H9 (cell line): ENCODE measurements around the gene FN1. TPM values are rescaled to one million over a fixed set of nuclear protein-coding genes. Genes with fewer than 3 reads are reported as not detected.

Experiments
- DNase-seq: peaks from one replicate; pipeline ENCODE4 v3.0.0-alpha.2; 2017
- H2AFZ ChIP-seq: one replicate; pipeline ENCODE4 v1.6.1; 2013; ENCODE audit warnings: mild to moderate bottlenecking, low read length, control low read depth, moderate library complexity
- H2AK5ac ChIP-seq: 2 replicates; pipeline ENCODE4 v1.6.1; 2013; ENCODE audit warnings: low read length, control low read depth, mixed read lengths; ENCODE audit not compliant: insufficient read length
- H2BK120ac ChIP-seq: one replicate; pipeline ENCODE4 v1.6.1; 2013; ENCODE audit warnings: low read depth, mild to moderate bottlenecking, low read length, control low read depth, inconsistent platforms; ENCODE audit not compliant: poor library complexity, severe bottlenecking
- H2BK12ac ChIP-seq: 2 replicates; pipeline ENCODE4 v1.6.1; 2013; ENCODE audit warnings: low read length, control low read depth, mixed read lengths, low read depth; ENCODE audit not compliant: insufficient read length
- H2BK15ac ChIP-seq: 2 replicates; pipeline ENCODE4 v1.6.1; 2013; ENCODE audit warnings: low read depth, low read length, control low read depth
- H2BK20ac ChIP-seq: one replicate; pipeline ENCODE4 v1.6.1; 2013; ENCODE audit warnings: low read depth, mild to moderate bottlenecking, low read length, control low read depth, inconsistent platforms; ENCODE audit not compliant: poor library complexity, severe bottlenecking
- H2BK5ac ChIP-seq: 2 replicates; pipeline ENCODE4 v1.6.1; 2013; ENCODE audit warnings: low read length, control low read depth, mixed read lengths; ENCODE audit not compliant: insufficient read length
- H3K14ac ChIP-seq: 2 replicates; pipeline ENCODE4 v1.6.1; 2013; ENCODE audit warnings: low read length, control low read depth; ENCODE audit not compliant: insufficient read depth
- H3K18ac ChIP-seq: 2 replicates; pipeline ENCODE4 v1.6.1; 2013; ENCODE audit warnings: low read depth, mild to moderate bottlenecking, mixed read lengths, low read length, control low read depth; ENCODE audit not compliant: insufficient read length
- H3K23ac ChIP-seq: 2 replicates; pipeline ENCODE4 v1.6.1; 2013; ENCODE audit warnings: low read length, control low read depth, mixed read lengths, low read depth; ENCODE audit not compliant: insufficient read length
- H3K23me2 ChIP-seq: 2 replicates; pipeline ENCODE4 v1.6.1; 2013; ENCODE audit warnings: low read depth, mild to moderate bottlenecking, mixed read lengths, low read length, control low read depth; ENCODE audit not compliant: insufficient read length, poor library complexity, severe bottlenecking
- H3K27ac ChIP-seq: 2 replicates; pipeline ENCODE4 v1.5.1; 2013; ENCODE audit warnings: low read length, control low read depth, mixed read lengths, low read depth; ENCODE audit not compliant: insufficient read length
- H3K27me3 ChIP-seq: 2 replicates; pipeline ENCODE4 v1.6.1; 2013; ENCODE audit warnings: low read length, control low read depth, inconsistent platforms; ENCODE audit not compliant: insufficient read depth
- H3K4ac ChIP-seq: 2 replicates; pipeline ENCODE4 v1.6.1; 2013; ENCODE audit warnings: low read depth, mild to moderate bottlenecking, control low read depth, inconsistent platforms, low read length, moderate library complexity
- H3K4me1 ChIP-seq: 2 replicates; pipeline ENCODE4 v1.6.1; 2013; ENCODE audit warnings: low read length, control low read depth, inconsistent platforms; ENCODE audit not compliant: insufficient read depth
- H3K4me2 ChIP-seq: 2 replicates; pipeline ENCODE4 v1.6.1; 2013; ENCODE audit warnings: low read length, control low read depth, mixed read lengths; ENCODE audit not compliant: insufficient read length, insufficient read depth
- H3K56ac ChIP-seq: 2 replicates; pipeline ENCODE4 v1.6.1; 2013; ENCODE audit warnings: low read depth, mild to moderate bottlenecking, mixed read lengths, low read length, control low read depth; ENCODE audit not compliant: insufficient read length
- H3K79me1 ChIP-seq: 2 replicates; pipeline ENCODE4 v1.6.1; 2013; ENCODE audit warnings: low read depth, mild to moderate bottlenecking, moderate library complexity, low read length, control low read depth, inconsistent platforms; ENCODE audit not compliant: insufficient read depth, poor library complexity, severe bottlenecking
- H3K79me2 ChIP-seq: 2 replicates; pipeline ENCODE4 v1.6.1; 2013; ENCODE audit warnings: low read length, control low read depth, inconsistent platforms; ENCODE audit not compliant: insufficient read depth
- H3K9ac ChIP-seq: 2 replicates; pipeline ENCODE4 v1.6.1; 2013; ENCODE audit warnings: low read length, control low read depth, mixed read lengths; ENCODE audit not compliant: insufficient read length; ENCODE audit errors: extremely low read depth
- H3K9me3 ChIP-seq: one replicate; pipeline ENCODE4 v1.6.1; 2013; ENCODE audit warnings: low read depth, low read length, inconsistent platforms; ENCODE audit not compliant: control insufficient read depth
- H3T11ph ChIP-seq: one replicate; pipeline ENCODE4 v1.6.1; 2013; ENCODE audit warnings: mild to moderate bottlenecking, low read length, control low read depth, inconsistent platforms
- H4K20me1 ChIP-seq: one replicate; pipeline ENCODE4 v1.6.1; 2013; ENCODE audit not compliant: control insufficient read depth, insufficient read length, insufficient read depth
- H4K5ac ChIP-seq: 2 replicates; pipeline ENCODE4 v1.6.1; 2013; ENCODE audit warnings: low read depth, mild to moderate bottlenecking, mixed read lengths, low read length, control low read depth; ENCODE audit not compliant: insufficient read length
- H4K8ac ChIP-seq: replicated peaks from 2 replicates; pipeline ENCODE4 v1.6.1; 2013; ENCODE audit warnings: low read length, control low read depth, mixed read lengths, low read depth; ENCODE audit not compliant: insufficient read length
- H4K91ac ChIP-seq: 2 replicates; pipeline ENCODE4 v1.6.1; 2013; ENCODE audit warnings: low read depth, mild to moderate bottlenecking, moderate library complexity, mixed read lengths, low read length, control low read depth; ENCODE audit not compliant: insufficient read length
- H3K27ac Mint-ChIP-seq, 3 experiments: 2 replicates in 2 of 3; 3 replicates in 1 of 3; pipeline ENCODE4 v1.8.0; 2020 to 2021; ENCODE audit warnings: mixed read lengths in 3 of 3, mild to moderate bottlenecking in 1 of 3, moderate library complexity in 1 of 3
- H3K27me3 Mint-ChIP-seq: 2 replicates; pipeline ENCODE4 v1.8.0; 2021; ENCODE audit warnings: low read depth, mild to moderate bottlenecking, moderate library complexity, mixed read lengths
- H3K36me3 Mint-ChIP-seq, 3 experiments: 2 replicates in 2 of 3; 3 replicates in 1 of 3; pipeline ENCODE4 v1.8.0; 2020 to 2021; ENCODE audit warnings: low read depth in 3 of 3, mixed read lengths in 3 of 3; ENCODE audit not compliant: insufficient read depth in 1 of 3
- H3K4me1 Mint-ChIP-seq, 2 experiments: 2 replicates each; pipeline ENCODE4 v1.8.0; 2020; ENCODE audit warnings: mixed read lengths in 2 of 2
- H3K4me3 Mint-ChIP-seq, 2 experiments: 2 replicates in 1 of 2; 3 replicates in 1 of 2; pipeline ENCODE4 v1.8.0; 2020 to 2021; ENCODE audit warnings: mild to moderate bottlenecking in 2 of 2, mixed read lengths in 2 of 2, moderate library complexity in 1 of 2
- H3K9me3 Mint-ChIP-seq, 2 experiments: 2 replicates in 1 of 2; 3 replicates in 1 of 2; pipeline ENCODE4 v1.8.0; 2020; ENCODE audit warnings: mild to moderate bottlenecking in 2 of 2, mixed read lengths in 2 of 2, moderate library complexity in 1 of 2
- WGBS: extraction: QIAGEN DNeasy Blood & Tissue Kit; methylation state at CpG from one replicate; pipeline ENCODE4 v1.1.7; 2013; ENCODE audit warnings: missing lambda C conversion rate, low lambda C conversion rate, mixed read lengths; ENCODE audit not compliant: insufficient read length; ENCODE audit errors: extremely low coverage; 5-methylcytosine and 5-hydroxymethylcytosine counted together
- total RNA-seq: library from RNA; stranded (reverse); gene quantifications from 2 replicates; pipeline ENCODE4 v1.2.1, GENCODE V29; 2021
- TF ChIP-seq, protein P1 (sequence below): fragments of 200-600 bp; sonication (generic); conservative IDR thresholded peaks from 3 replicates; pipeline ENCODE4 v1.8.0; 2021; ENCODE audit warnings: antibody characterized with exemption, mild to moderate bottlenecking

FN1 gene
- total RNA-seq, 1 experiment from 2014 or later: 56.0 TPM

DNA sequence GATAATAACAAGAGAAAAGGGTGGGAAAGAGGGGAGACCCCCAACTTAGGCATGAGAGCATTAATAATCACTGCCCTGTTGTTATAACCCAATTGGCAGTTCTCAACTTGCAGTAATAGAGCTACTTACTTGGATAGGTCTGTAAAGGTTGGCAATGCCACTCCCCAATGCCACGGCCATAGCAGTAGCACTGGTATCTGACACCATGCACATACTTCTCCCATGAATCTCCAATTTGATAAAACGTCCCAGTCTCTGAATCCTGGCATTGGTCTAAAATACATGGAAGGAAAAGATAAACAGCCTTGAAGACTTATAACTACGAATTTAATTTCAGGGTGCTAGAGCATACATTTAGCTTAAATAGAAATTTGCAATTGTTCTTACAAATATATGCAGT is 16.8 kb downstream of the FN1 start:
- no peak overlapping the region for H3K9ac ChIP-seq
- peaks cover 5 to 19% (median 6%) of the 10 kb centered on the region in 3 experiments; a peak in 5 of 7 replicates for H3K36me3 Mint-ChIP-seq
- no peaks in the 10 kb centered on the region for H3K27me3 ChIP-seq
- H3K27ac ChIP-seq: no peak overlapping the region
- H4K8ac ChIP-seq: no peak overlapping the region
- H3K4me1 ChIP-seq: no peaks in the 10 kb centered on the region
- H3K18ac ChIP-seq: no peak overlapping the region
- no peak overlapping the region for H3T11ph ChIP-seq
- H2AFZ ChIP-seq: no peak overlapping the region
- no CpG with 5 or more reads among the region's 3 CpGs for WGBS
- H2BK15ac ChIP-seq: no peak overlapping the region
- no peaks in the 10 kb centered on the region for H3K27me3 Mint-ChIP-seq
- no peak overlapping the region for H4K91ac ChIP-seq
- no peaks in the 10 kb centered on the region for H3K79me1 ChIP-seq
- no peak overlapping the region for H2BK120ac ChIP-seq
- H2BK20ac ChIP-seq: no peak overlapping the region
- no peak overlapping the region for H2AK5ac ChIP-seq
- no peak overlapping the region for H3K14ac ChIP-seq
- no peaks in the 10 kb centered on the region for H3K9me3 ChIP-seq
- H3K56ac ChIP-seq: no peak overlapping the region
- no peaks in the 10 kb centered on the region for H3K9me3 Mint-ChIP-seq
- TF ChIP-seq, protein P1, sequence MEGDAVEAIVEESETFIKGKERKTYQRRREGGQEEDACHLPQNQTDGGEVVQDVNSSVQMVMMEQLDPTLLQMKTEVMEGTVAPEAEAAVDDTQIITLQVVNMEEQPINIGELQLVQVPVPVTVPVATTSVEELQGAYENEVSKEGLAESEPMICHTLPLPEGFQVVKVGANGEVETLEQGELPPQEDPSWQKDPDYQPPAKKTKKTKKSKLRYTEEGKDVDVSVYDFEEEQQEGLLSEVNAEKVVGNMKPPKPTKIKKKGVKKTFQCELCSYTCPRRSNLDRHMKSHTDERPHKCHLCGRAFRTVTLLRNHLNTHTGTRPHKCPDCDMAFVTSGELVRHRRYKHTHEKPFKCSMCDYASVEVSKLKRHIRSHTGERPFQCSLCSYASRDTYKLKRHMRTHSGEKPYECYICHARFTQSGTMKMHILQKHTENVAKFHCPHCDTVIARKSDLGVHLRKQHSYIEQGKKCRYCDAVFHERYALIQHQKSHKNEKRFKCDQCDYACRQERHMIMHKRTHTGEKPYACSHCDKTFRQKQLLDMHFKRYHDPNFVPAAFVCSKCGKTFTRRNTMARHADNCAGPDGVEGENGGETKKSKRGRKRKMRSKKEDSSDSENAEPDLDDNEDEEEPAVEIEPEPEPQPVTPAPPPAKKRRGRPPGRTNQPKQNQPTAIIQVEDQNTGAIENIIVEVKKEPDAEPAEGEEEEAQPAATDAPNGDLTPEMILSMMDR: no peak
- no peak overlapping the region for H4K5ac ChIP-seq
- no peak overlapping the region for H3K4me3 Mint-ChIP-seq
- peaks cover 0 to 4% of the 10 kb centered on the region in 2 experiments; a peak in 2 of 4 replicates for H3K4me1 Mint-ChIP-seq
- H2BK12ac ChIP-seq: no peak overlapping the region
- H3K79me2 ChIP-seq: no peaks in the 10 kb centered on the region
- no peak overlapping the region for H2BK5ac ChIP-seq
- H3K23ac ChIP-seq: no peak overlapping the region
- H3K4me2 ChIP-seq: no peak overlapping the region
- no peak overlapping the region for H3K27ac Mint-ChIP-seq
- no peaks in the 10 kb centered on the region for H3K23me2 ChIP-seq
- H3K4ac ChIP-seq: no peak overlapping the region
- no peak for DNase-seq
- no peaks in the 10 kb centered on the region for H4K20me1 ChIP-seq
